Epithelial cell of esophagus (primary cell): ENCODE results near the gene STX11.
"Not testable (repeated sequence)": the region's sequence is repeated elsewhere in the genome, so short reads cannot be mapped to it uniquely, and the experiment has no call there.

Experiments
- DNase-seq: peaks from one replicate; pipeline ENCODE4 v3.0.0; 2010; ENCODE audit warnings: low read depth
- H3K4me3 ChIP-seq: 2 replicates; pipeline ENCODE4 v1.5.1; 2011; ENCODE audit warnings: mild to moderate bottlenecking, low read length, control low read depth
- CTCF ChIP-seq: IDR thresholded peaks from 2 replicates; pipeline ENCODE4 v1.5.1; 2011; ENCODE audit warnings: low read depth, mild to moderate bottlenecking, low read length, control low read depth, inconsistent platforms; ENCODE audit not compliant: insufficient read depth; ENCODE audit errors: missing control alignments

Gene STX11

GRCh38 chr6:144177726-144178125, 27.4 kb downstream of the STX11 start:
- H3K4me3 ChIP-seq, result no peak overlapping the region
- DNase-seq, result no peak
- TF ChIP-seq CTCF, result no peak

- no peak overlapping the region for H3K4me3 ChIP-seq
- TF ChIP-seq CTCF, result no peak
- DNase-seq, result no peak
Observed at GRCh38 chr6:144178323-144178722, 28.0 kb downstream of the STX11 start.

- H3K4me3 ChIP-seq, result no peak overlapping the region
- no peak for DNase-seq
- no peak for TF ChIP-seq CTCF
Observed at GRCh38 chr6:144179237-144179636, 28.9 kb downstream of the STX11 start.

- no peak overlapping the region for H3K4me3 ChIP-seq
- TF ChIP-seq CTCF, result no peak
- DNase-seq, result no peak
Observed at GRCh38 chr6:144179828-144180227, 29.5 kb downstream of the STX11 start.

- not testable (repeated sequence) for DNase-seq, H3K4me3 ChIP-seq
Observed at GRCh38 chr6:144180354-144180753, 30.0 kb downstream of the STX11 start.

GRCh38 chr6:144181639-144182038, 31.3 kb downstream of the STX11 start:
- no peak for TF ChIP-seq CTCF
- no peak overlapping the region for H3K4me3 ChIP-seq
- DNase-seq, result peak; percentile 6

- H3K4me3 ChIP-seq, DNase-seq: not testable (repeated sequence)
Observed at GRCh38 chr6:144184186-144184585, 33.9 kb downstream of the STX11 start.

GRCh38 chr6:144185133-144185836, 35.0 kb downstream of the STX11 start:
- H3K4me3 ChIP-seq, result no peak overlapping the region
- no peak for DNase-seq
- no peak for TF ChIP-seq CTCF
